ENCODE data around the gene AFAP1.
A peak's percentile ranks its signal among the peaks of the same experiment; 100 is the strongest.

AFAP1 gene

GRCh38 chr4:7773401-7774180, 166.1 kb downstream of the AFAP1 start:
- TF ChIP-seq CTCF (conservative IDR thresholded peaks at IDR 0.05; ENCODE audit: low read depth), result no peak
- no peak for DNase-seq (ENCODE audit: low spot score)
- 0 out of 2 replicates have a peak overlapping the region, but pooled peaks have one; percentile 2 for H3K27ac ChIP-seq
- POLR2A ChIA-PET (ENCODE audit: low non-redundant PET), result no interaction called here
- CTCF ChIA-PET, result interaction anchor here (0.6 kb wide), 1 partner anchor 95 kb away, joined by 3 read pairs; no protein-coding TSS in a partner anchor

GRCh38 chr4:7772711-7773385, 166.8 kb downstream of the AFAP1 start:
- DNase-seq (ENCODE audit: low spot score), result no peak
- CTCF ChIA-PET, result interaction anchor here (0.6 kb wide), 1 partner anchor 962 kb away, joined by 3 read pairs; no protein-coding TSS in a partner anchor
- TF ChIP-seq CTCF (conservative IDR thresholded peaks at IDR 0.05; ENCODE audit: low read depth), result no peak
- POLR2A ChIA-PET (ENCODE audit: low non-redundant PET), result no interaction called here
- H3K27ac ChIP-seq, result no peak overlapping the region

GRCh38 chr4:7771541-7772507, 167.8 kb downstream of the AFAP1 start:
- CTCF ChIA-PET, result interaction anchor here (0.6 kb wide), 1 partner anchor 961 kb away, joined by 3 read pairs; no protein-coding TSS in a partner anchor
- no peak for DNase-seq (ENCODE audit: low spot score)

GRCh38 chr4:7771056-7771455, 168.6 kb downstream of the AFAP1 start:
- POLR2A ChIA-PET (ENCODE audit: low non-redundant PET), result no interaction called here
- TF ChIP-seq CTCF (conservative IDR thresholded peaks at IDR 0.05; ENCODE audit: low read depth), result no peak
- CTCF ChIA-PET, result interaction anchor here (0.6 to 0.7 kb wide), 3 partner anchors 13 to 212 kb away, joined by 3 to 6 read pairs (median 3); no protein-coding TSS in a partner anchor
- no peak for DNase-seq (ENCODE audit: low spot score)
- H3K27ac ChIP-seq, result no peak overlapping the region; the same call in 1 of the 2 replicates

More at GRCh38 chr4:7771541-7772507, 167.8 kb downstream of the AFAP1 start:
- no peak for TF ChIP-seq CTCF (conservative IDR thresholded peaks at IDR 0.05; ENCODE audit: low read depth)
- peak overlapping the region; percentile 7; the same call in 1 of the 2 replicates for H3K27ac ChIP-seq
- POLR2A ChIA-PET (ENCODE audit: low non-redundant PET), result no interaction called here

- CTCF ChIA-PET, result interaction anchor here (0.6 to 0.7 kb wide), 5 partner anchors 13 to 212 kb away, joined by 3 to 6 read pairs (median 3); no protein-coding TSS in a partner anchor
- DNase-seq (ENCODE audit: low spot score), result peak; percentile 6
- TF ChIP-seq CTCF (conservative IDR thresholded peaks at IDR 0.05; ENCODE audit: low read depth), result no peak; the same call in 1 of the 2 replicates
- H3K27ac ChIP-seq, result no peak overlapping the region; the same call in 1 of the 2 replicates
- POLR2A ChIA-PET (ENCODE audit: low non-redundant PET), result no interaction called here
These were observed 169.2 kb downstream of the AFAP1 start for GRCh38 chr4:7770224-7771050.

Measured in RWPE1 (cell line).